Measurements from ENCODE around the gene C3orf52. TPM values are rescaled to one million over a fixed set of nuclear protein-coding genes. Genes with fewer than 3 reads are reported as not detected.

C3orf52 gene
- total RNA-seq, result 0.32 and 11.1 TPM in 2 replicates

GRCh38 chr3:112086076-112086854, at the start of gene C3orf52:
C3orf52 (plus strand) TSS chr3:112086389; CDS start chr3:112086408, 19 bp downstream.

GRCh38 chr3:112132975-112133448, 46.8 kb downstream of the C3orf52 start, which contains the start of gene GCSAM:
GCSAM (minus strand) TSS chr3:112133248; CDS start chr3:112133120, 128 bp downstream.

Other genes starting within 250 kb of the C3orf52 start
- 49.1 and 120 TPM in 2 replicates for gene PHLDB2, start 227.1 kb upstream of the C3orf52 start, total RNA-seq
- 25.7 and 37.4 TPM in 2 replicates for gene ABHD10, start 107.4 kb upstream of the C3orf52 start, total RNA-seq
- 0.13 TPM in 1 of 2 replicates, not detected in the other for gene TAGLN3, start 87.5 kb upstream of the C3orf52 start, total RNA-seq
- gene TMPRSS7, start 51.7 kb upstream of the C3orf52 start, total RNA-seq, result not detected in 2 replicates
- gene GCSAM, start 46.9 kb downstream of the C3orf52 start, total RNA-seq, result not detected in 2 replicates
- 0.13 TPM in 1 of 2 replicates, not detected in the other for gene SLC9C1, start 207.8 kb downstream of the C3orf52 start, total RNA-seq
- 1.3 and 5.5 TPM in 2 replicates for gene CD200, start 246.8 kb downstream of the C3orf52 start, total RNA-seq